CD4-positive, CD25-positive, alpha-beta regulatory T cell (primary cell): ENCODE data around the gene EID3. TPM values are rescaled to one million over a fixed set of nuclear protein-coding genes. Genes with fewer than 3 reads are reported as not detected.
"Not testable (repeated sequence)": the region's sequence is repeated elsewhere in the genome, so short reads cannot be mapped to it uniquely, and the experiment has no call there.

Experiments used
- ATAC-seq, 2 donors: fragments of 150-1000 bp; cut with Tn5 transposase; one replicate each; pipeline ENCODE4 v1.10.0; 2021; ENCODE audit warnings: low read depth in 2 of 2, moderate number of reproducible peaks in 2 of 2, moderate library complexity in 1 of 2
- DNase-seq, 3 donors: peaks; one replicate each; pipeline versions ENCODE4 v3.0.0 to v3.0.0-alpha.2; 2012 to 2022; ENCODE audit warnings: mixed read lengths in 1 of 3
- H3K27ac ChIP-seq: one replicate; pipeline ENCODE4 v1.7.0; 2013; ENCODE audit warnings: mild to moderate bottlenecking, low read length; ENCODE audit not compliant: insufficient read depth, poor library complexity, severe bottlenecking
- H3K27me3 ChIP-seq: one replicate; pipeline ENCODE4 v1.7.0; 2013; ENCODE audit warnings: low read length; ENCODE audit not compliant: control insufficient read depth, insufficient read depth
- H3K36me3 ChIP-seq: one replicate; pipeline ENCODE4 v1.7.0; 2013; ENCODE audit warnings: mild to moderate bottlenecking, low read length, moderate library complexity; ENCODE audit not compliant: control insufficient read depth, insufficient read depth
- H3K4me1 ChIP-seq: 2 replicates; pipeline ENCODE4 v1.7.0; 2013; ENCODE audit warnings: mild to moderate bottlenecking, low read length; ENCODE audit not compliant: insufficient read depth, control insufficient read depth, poor library complexity, severe bottlenecking
- H3K4me3 ChIP-seq: one replicate; pipeline ENCODE4 v1.7.0; 2013; ENCODE audit warnings: low read depth, mild to moderate bottlenecking, low read length, moderate library complexity
- H3K9me3 ChIP-seq, 2 experiments: 1 replicate in 1 of 2; 2 replicates in 1 of 2; pipeline ENCODE4 v1.7.0; 2013; ENCODE audit warnings: low read length in 2 of 2, mild to moderate bottlenecking in 1 of 2, moderate library complexity in 1 of 2; ENCODE audit not compliant: control insufficient read depth in 2 of 2
- H3K27ac Mint-ChIP-seq, 3 donors: one replicate each; pipeline ENCODE4 v1.8.0; 2020 to 2022; ENCODE audit warnings: mild to moderate bottlenecking in 3 of 3, mixed read lengths in 3 of 3, moderate library complexity in 2 of 3
- H3K27me3 Mint-ChIP-seq: one replicate; pipeline ENCODE4 v1.8.0; 2022; ENCODE audit warnings: mild to moderate bottlenecking, mixed read lengths
- H3K36me3 Mint-ChIP-seq: one replicate; pipeline ENCODE4 v1.8.0; 2020; ENCODE audit warnings: mixed read lengths
- H3K4me1 Mint-ChIP-seq, 4 donors: one replicate each; pipeline ENCODE4 v1.8.0; 2020 to 2022; ENCODE audit warnings: mixed read lengths in 4 of 4, mild to moderate bottlenecking in 1 of 4
- H3K4me3 Mint-ChIP-seq, 4 donors: one replicate each; pipeline ENCODE4 v1.8.0; 2020 to 2022; ENCODE audit warnings: mild to moderate bottlenecking in 4 of 4, mixed read lengths in 4 of 4, moderate library complexity in 3 of 4
- H3K9me3 Mint-ChIP-seq, 7 donors: one replicate each; pipeline ENCODE4 v1.8.0; 2020 to 2022; ENCODE audit warnings: mixed read lengths in 7 of 7, mild to moderate bottlenecking in 3 of 7, moderate library complexity in 2 of 7
- polyA plus RNA-seq, 4 donors: library from polyadenylated mRNA; unstranded; fragments of 300-500 nt; fragmentation: Illumina TruSeq; gene quantifications; one replicate each; pipeline ENCODE4 v1.2.3, GENCODE V29; 2021
- total RNA-seq: library from RNA; stranded (reverse); gene quantifications from one replicate; pipeline ENCODE4 v1.2.3, GENCODE V29; 2022

EID3 gene
- total RNA-seq (14.8 TPM), polyA plus RNA-seq (10 to 100 TPM; 10.8 to 15.6 (median 13.0) TPM)

GRCh38 chr12:104303538-104304151 lies at the start of gene EID3:
Gene EID3, plus strand, starts transcription at chr12:104303739. Its CDS starts 196 bp downstream, at chr12:104303935.
- Histone ChIP-seq H3K27ac (peak within 1 kb of the TSS; percentile 88), H3K9me3 (no peaks in the 10 kb centered on the region), H3K4me1 (peaks cover 22% of the 10 kb centered on the region), H3K36me3 (no peaks in the 10 kb centered on the region), H3K4me3 (peak within 1 kb of the TSS; percentile 95), H3K27me3 (no peaks in the 10 kb centered on the region)
- Mint-ChIP-seq H3K4me3 (peak within 1 kb of the TSS; percentile 92 to 98 (median 98)), H3K27me3 (no peaks in the 10 kb centered on the region), H3K9me3 (peaks cover 0 to 2% (median 0%) of the 10 kb centered on the region in 7 donors), H3K36me3 (peaks cover 13% of the 10 kb centered on the region), H3K4me1 (peaks cover 46 to 72% (median 62%) of the 10 kb centered on the region in 4 donors), H3K27ac (peak within 1 kb of the TSS; percentile 97 to 100 (median 98))
- peak; percentile 86 to 91 (median 87) for DNase-seq
- peak; percentile 95 to 96 for ATAC-seq

GRCh38 chr12:104257913-104258472 lies 45.5 kb upstream of the EID3 start:
- Histone ChIP-seq H3K4me3 (no peak overlapping the region), H3K27me3 (no peaks in the 10 kb centered on the region), H3K4me1 (no peaks in the 10 kb centered on the region), H3K36me3 (no peaks in the 10 kb centered on the region), H3K27ac (no peak overlapping the region), H3K9me3 (no peaks in the 10 kb centered on the region)
- Mint-ChIP-seq H3K9me3 (no peaks in the 10 kb centered on the region), H3K36me3 (no peaks in the 10 kb centered on the region), H3K27ac (no peak overlapping the region), H3K4me3 (no peak overlapping the region), H3K4me1 (peaks cover 0 to 5% (median 0%) of the 10 kb centered on the region in 4 donors), H3K27me3 (peaks cover 19% of the 10 kb centered on the region)
- ATAC-seq (no peak), DNase-seq (no peak)

GRCh38 chr12:104258476-104259067 lies 45.0 kb upstream of the EID3 start:
- no peaks in the 10 kb centered on the region for H3K4me1 ChIP-seq
- H3K4me1 Mint-ChIP-seq: peaks cover 0 to 2% (median 0%) of the 10 kb centered on the region in 4 donors
- H3K27ac Mint-ChIP-seq: no peak overlapping the region
- ATAC-seq (no peak), DNase-seq (no peak)
- no peaks in the 10 kb centered on the region for H3K9me3 ChIP-seq
- no peaks in the 10 kb centered on the region for H3K36me3 ChIP-seq
- peaks cover 16% of the 10 kb centered on the region for H3K27me3 Mint-ChIP-seq
- no peaks in the 10 kb centered on the region for H3K36me3 Mint-ChIP-seq
- no peak overlapping the region for H3K4me3 ChIP-seq
- no peaks in the 10 kb centered on the region for H3K27me3 ChIP-seq
- H3K4me3 Mint-ChIP-seq: no peak overlapping the region
- no peak overlapping the region for H3K27ac ChIP-seq
- no peaks in the 10 kb centered on the region for H3K9me3 Mint-ChIP-seq

GRCh38 chr12:104263026-104263425 lies 40.5 kb upstream of the EID3 start:
- Mint-ChIP-seq H3K4me3 (no peak overlapping the region), H3K9me3 (no peaks in the 10 kb centered on the region), H3K27ac (peak overlapping the region in 2 of 3 donors; percentile 3 to 5), H3K27me3 (peaks cover 9% of the 10 kb centered on the region), H3K4me1 (peaks cover 0 to 2% (median 0%) of the 10 kb centered on the region in 4 donors), H3K36me3 (no peaks in the 10 kb centered on the region)
- H3K4me1 ChIP-seq: no peaks in the 10 kb centered on the region
- no peaks in the 10 kb centered on the region for H3K9me3 ChIP-seq
- H3K27me3 ChIP-seq: no peaks in the 10 kb centered on the region
- H3K4me3 ChIP-seq: no peak overlapping the region
- no peak for DNase-seq
- no peaks in the 10 kb centered on the region for H3K36me3 ChIP-seq
- H3K27ac ChIP-seq: no peak overlapping the region
- ATAC-seq: no peak

GRCh38 chr12:104263580-104264358 lies 39.8 kb upstream of the EID3 start:
- no peak overlapping the region for H3K4me3 Mint-ChIP-seq
- H3K27me3 Mint-ChIP-seq: peaks cover 6% of the 10 kb centered on the region
- no peak for DNase-seq
- Histone ChIP-seq H3K4me3 (no peak overlapping the region), H3K4me1 (no peaks in the 10 kb centered on the region), H3K36me3 (no peaks in the 10 kb centered on the region), H3K9me3 (no peaks in the 10 kb centered on the region), H3K27me3 (no peaks in the 10 kb centered on the region), H3K27ac (no peak overlapping the region)
- no peak for ATAC-seq
- no peak overlapping the region for H3K27ac Mint-ChIP-seq
- peaks cover 0 to 2% (median 0%) of the 10 kb centered on the region in 4 donors for H3K4me1 Mint-ChIP-seq
- H3K9me3 Mint-ChIP-seq: no peaks in the 10 kb centered on the region
- no peaks in the 10 kb centered on the region for H3K36me3 Mint-ChIP-seq

GRCh38 chr12:104265436-104265835 lies 38.1 kb upstream of the EID3 start:
- H3K4me1 Mint-ChIP-seq, H3K4me3 Mint-ChIP-seq, H3K4me1 ChIP-seq, H3K36me3 ChIP-seq, H3K27ac ChIP-seq, H3K36me3 Mint-ChIP-seq, H3K4me3 ChIP-seq, H3K27ac Mint-ChIP-seq, DNase-seq, H3K27me3 ChIP-seq, H3K9me3 ChIP-seq, H3K9me3 Mint-ChIP-seq, ATAC-seq: not testable (repeated sequence)
- peaks cover 11% of the 10 kb centered on the region for H3K27me3 Mint-ChIP-seq

GRCh38 chr12:104272938-104273337 lies 30.6 kb upstream of the EID3 start:
- Mint-ChIP-seq H3K27ac (no peak overlapping the region), H3K36me3 (no peaks in the 10 kb centered on the region), H3K27me3 (peaks cover 5% of the 10 kb centered on the region), H3K9me3 (no peaks in the 10 kb centered on the region), H3K4me1 (peaks cover 0 to 8% (median 7%) of the 10 kb centered on the region in 4 donors), H3K4me3 (no peak overlapping the region)
- DNase-seq: no peak
- H3K27ac ChIP-seq: no peak overlapping the region
- no peaks in the 10 kb centered on the region for H3K27me3 ChIP-seq
- H3K4me1 ChIP-seq: no peaks in the 10 kb centered on the region
- ATAC-seq: no peak
- H3K36me3 ChIP-seq: no peaks in the 10 kb centered on the region
- no peaks in the 10 kb centered on the region for H3K9me3 ChIP-seq
- H3K4me3 ChIP-seq: no peak overlapping the region
